ENCODE measurements around the gene TMEM35B. TPM values are rescaled to one million over a fixed set of nuclear protein-coding genes. Genes with fewer than 3 reads are reported as not detected.

The TMEM35B gene
- total and polyA plus RNA-seq, 2 experiments from 2014 or later, result 7.6 to 27.1 TPM

DNA sequence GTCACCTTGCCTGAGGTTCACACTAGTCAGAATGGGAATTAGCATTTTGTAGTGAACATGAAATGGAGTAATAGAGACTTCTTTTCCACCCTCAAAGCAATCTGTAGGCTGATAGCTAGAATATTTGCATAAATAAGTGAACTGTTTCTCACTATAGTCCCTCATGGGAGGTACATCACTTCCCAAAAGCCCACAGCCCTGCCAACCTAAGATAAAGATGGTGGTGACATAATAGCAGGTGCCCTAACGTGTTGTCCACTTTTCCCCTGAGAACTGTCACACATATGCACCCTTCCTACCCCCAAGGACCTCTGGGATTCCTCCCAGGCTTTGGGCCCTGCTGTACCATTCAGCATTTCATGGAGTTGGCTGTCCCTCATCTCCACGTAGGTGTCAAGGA lies 4.4 kb downstream of the TMEM35B start:
- H3K27ac Mint-ChIP-seq, result no peak overlapping the region
- H3F3A ChIP-seq (replicated peaks; ENCODE audit: low read depth), result 0 out of 2 replicates have a peak, but pooled peaks cover 2% of the 10 kb centered on the region
- DNase-seq (ENCODE audit: low spot score), result no peak

GRCh38 chr1:34978921-34979320 lies 6.2 kb downstream of the TMEM35B start:
- no peaks in the 10 kb centered on the region for H4K20me1 ChIP-seq (replicated peaks; ENCODE audit: insufficient read depth)
- no peaks in the 10 kb centered on the region; the same call in 1 of the 2 replicates for H3K36me3 ChIP-seq (ENCODE audit: insufficient read depth)
- Mint-ChIP-seq H3K27me3 (ENCODE audit: insufficient read depth, low read depth, poor library complexity) (peaks cover 10% of the 10 kb centered on the region), H3K36me3 (ENCODE audit: low read depth) (no peaks in the 10 kb centered on the region), H3K4me3 (no peak overlapping the region), H3K9me3 (no peaks in the 10 kb centered on the region), H3K4me1 (peaks cover 17% of the 10 kb centered on the region), H3K27ac (no peak overlapping the region)
- H3K9me2 ChIP-seq (ENCODE audit: insufficient read depth), result no peaks in the 10 kb centered on the region
- no peaks in the 10 kb centered on the region for H3K79me2 ChIP-seq (replicated peaks; ENCODE audit: insufficient read depth)
- no peak overlapping the region for H3K4me2 ChIP-seq
- 0 out of 2 replicates have a peak, but pooled peaks cover 3% of the 10 kb centered on the region for H3K4me1 ChIP-seq (ENCODE audit: insufficient read depth)
- H2AFZ ChIP-seq, result no peak overlapping the region
- H3F3A ChIP-seq (replicated peaks; ENCODE audit: low read depth), result 0 out of 2 replicates have a peak, but pooled peaks cover 2% of the 10 kb centered on the region
- no peak overlapping the region for H3K4me3 ChIP-seq
- ATAC-seq (no peak), DNase-seq (ENCODE audit: low spot score) (no peak)
- H3K27ac ChIP-seq (ENCODE audit: low read depth), result no peak overlapping the region
- H3K27me3 ChIP-seq (ENCODE audit: insufficient read depth), result peaks cover 13% of the 10 kb centered on the region
- TF ChIP-seq EZH2 (IDR thresholded peaks at IDR 0.05; ENCODE audit: low read depth, unreplicated experiment), result no peak
- TF ChIP-seq, protein P1, sequence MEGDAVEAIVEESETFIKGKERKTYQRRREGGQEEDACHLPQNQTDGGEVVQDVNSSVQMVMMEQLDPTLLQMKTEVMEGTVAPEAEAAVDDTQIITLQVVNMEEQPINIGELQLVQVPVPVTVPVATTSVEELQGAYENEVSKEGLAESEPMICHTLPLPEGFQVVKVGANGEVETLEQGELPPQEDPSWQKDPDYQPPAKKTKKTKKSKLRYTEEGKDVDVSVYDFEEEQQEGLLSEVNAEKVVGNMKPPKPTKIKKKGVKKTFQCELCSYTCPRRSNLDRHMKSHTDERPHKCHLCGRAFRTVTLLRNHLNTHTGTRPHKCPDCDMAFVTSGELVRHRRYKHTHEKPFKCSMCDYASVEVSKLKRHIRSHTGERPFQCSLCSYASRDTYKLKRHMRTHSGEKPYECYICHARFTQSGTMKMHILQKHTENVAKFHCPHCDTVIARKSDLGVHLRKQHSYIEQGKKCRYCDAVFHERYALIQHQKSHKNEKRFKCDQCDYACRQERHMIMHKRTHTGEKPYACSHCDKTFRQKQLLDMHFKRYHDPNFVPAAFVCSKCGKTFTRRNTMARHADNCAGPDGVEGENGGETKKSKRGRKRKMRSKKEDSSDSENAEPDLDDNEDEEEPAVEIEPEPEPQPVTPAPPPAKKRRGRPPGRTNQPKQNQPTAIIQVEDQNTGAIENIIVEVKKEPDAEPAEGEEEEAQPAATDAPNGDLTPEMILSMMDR (conservative IDR thresholded peaks at IDR 0.05; ENCODE audit: low read depth in 2 of 2), result no peak
- TF ChIP-seq, protein P2, sequence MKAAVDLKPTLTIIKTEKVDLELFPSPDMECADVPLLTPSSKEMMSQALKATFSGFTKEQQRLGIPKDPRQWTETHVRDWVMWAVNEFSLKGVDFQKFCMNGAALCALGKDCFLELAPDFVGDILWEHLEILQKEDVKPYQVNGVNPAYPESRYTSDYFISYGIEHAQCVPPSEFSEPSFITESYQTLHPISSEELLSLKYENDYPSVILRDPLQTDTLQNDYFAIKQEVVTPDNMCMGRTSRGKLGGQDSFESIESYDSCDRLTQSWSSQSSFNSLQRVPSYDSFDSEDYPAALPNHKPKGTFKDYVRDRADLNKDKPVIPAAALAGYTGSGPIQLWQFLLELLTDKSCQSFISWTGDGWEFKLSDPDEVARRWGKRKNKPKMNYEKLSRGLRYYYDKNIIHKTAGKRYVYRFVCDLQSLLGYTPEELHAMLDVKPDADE (IDR thresholded peaks at IDR 0.05), result no peak
- no peak for TF ChIP-seq EZH2phosphoT487 (IDR thresholded peaks at IDR 0.05; ENCODE audit: unreplicated experiment)
- TF ChIP-seq REST (IDR thresholded peaks at IDR 0.05; ENCODE audit: unreplicated experiment), result no peak
- no peak for TF ChIP-seq NANOG (IDR thresholded peaks at IDR 0.05; ENCODE audit: borderline replicate concordance)
- TF ChIP-seq ZNF331 (CRISPR knock-in tag; IDR thresholded peaks at IDR 0.05; ENCODE audit: low read depth), result no peak
- no peak for TF ChIP-seq STAT1 (IDR thresholded peaks at IDR 0.05; ENCODE audit: unreplicated experiment)
- TF ChIP-seq JUNB (IDR thresholded peaks at IDR 0.05; ENCODE audit: unreplicated experiment), result no peak
- no peak for TF ChIP-seq POLR2AphosphoS5 (IDR thresholded peaks at IDR 0.05; ENCODE audit: low read depth)

More for the DNA sequence above, 4.4 kb downstream of the TMEM35B start:
- Mint-ChIP-seq H3K9me3 (no peaks in the 10 kb centered on the region), H3K4me1 (peaks cover 13% of the 10 kb centered on the region), H3K36me3 (ENCODE audit: low read depth) (no peaks in the 10 kb centered on the region), H3K4me3 (no peak overlapping the region), H3K27me3 (ENCODE audit: insufficient read depth, low read depth, poor library complexity) (peaks cover 10% of the 10 kb centered on the region)
- peaks cover 13% of the 10 kb centered on the region for H3K27me3 ChIP-seq (ENCODE audit: insufficient read depth)
- TF ChIP-seq EZH2 (IDR thresholded peaks at IDR 0.05; ENCODE audit: low read depth, unreplicated experiment), result no peak
- TF ChIP-seq NANOG (IDR thresholded peaks at IDR 0.05; ENCODE audit: borderline replicate concordance), result no peak
- no peak for TF ChIP-seq EZH2phosphoT487 (IDR thresholded peaks at IDR 0.05; ENCODE audit: unreplicated experiment)
- TF ChIP-seq POLR2AphosphoS5 (IDR thresholded peaks at IDR 0.05; ENCODE audit: low read depth), result no peak
- no peak for TF ChIP-seq STAT1 (IDR thresholded peaks at IDR 0.05; ENCODE audit: unreplicated experiment)
- no peak for TF ChIP-seq JUNB (IDR thresholded peaks at IDR 0.05; ENCODE audit: unreplicated experiment)
- TF ChIP-seq, protein P1 (conservative IDR thresholded peaks at IDR 0.05; ENCODE audit: low read depth in 2 of 2), result no peak
- no peak for TF ChIP-seq ZNF114 (CRISPR knock-in tag; IDR thresholded peaks at IDR 0.05)
- H4K20me1 ChIP-seq (replicated peaks; ENCODE audit: insufficient read depth), result no peaks in the 10 kb centered on the region; the same call in 1 of the 2 replicates
- no peak overlapping the region for H3K27ac ChIP-seq (ENCODE audit: low read depth)
- no peak overlapping the region for H3K4me3 ChIP-seq
- H3K36me3 ChIP-seq (ENCODE audit: insufficient read depth), result no peaks in the 10 kb centered on the region; the same call in 1 of the 2 replicates
- H3K9me2 ChIP-seq (ENCODE audit: insufficient read depth), result no peaks in the 10 kb centered on the region
- H3K79me2 ChIP-seq (replicated peaks; ENCODE audit: insufficient read depth), result no peaks in the 10 kb centered on the region
- H2AFZ ChIP-seq, result no peak overlapping the region
- ATAC-seq, result no peak
- peaks cover 9% of the 10 kb centered on the region; the same call in 1 of the 2 replicates for H3K4me1 ChIP-seq (ENCODE audit: insufficient read depth)
- no peak overlapping the region for H3K4me2 ChIP-seq

Measured in GM23338 (cell line).